Right renal pelvis (tissue), 4 donors: Measurements from ENCODE around the gene TMEM130. TPM values are rescaled to one million over a fixed set of nuclear protein-coding genes. Genes with fewer than 3 reads are reported as not detected.
A peak's percentile ranks its signal among the peaks of the same experiment; 100 is the strongest.

Experiments
- DNase-seq, 4 donors: peaks; one replicate each; pipeline ENCODE4 v3.0.0-alpha.2; 2013; ENCODE audit warnings: low read depth in 4 of 4, low spot score in 3 of 4, missing footprints in 1 of 4
- polyA plus RNA-seq, 4 donors: library from polyadenylated mRNA; unstranded; fragments of 120-200 nt; gene quantifications; one replicate each; pipeline ENCODE4 v1.2.1, GENCODE V29; 2013; ENCODE audit not compliant: insufficient read length in 4 of 4

TMEM130 gene
- polyA plus RNA-seq, 4 donors: 3.9 to 5.9 (median 5.2) TPM

DNA sequence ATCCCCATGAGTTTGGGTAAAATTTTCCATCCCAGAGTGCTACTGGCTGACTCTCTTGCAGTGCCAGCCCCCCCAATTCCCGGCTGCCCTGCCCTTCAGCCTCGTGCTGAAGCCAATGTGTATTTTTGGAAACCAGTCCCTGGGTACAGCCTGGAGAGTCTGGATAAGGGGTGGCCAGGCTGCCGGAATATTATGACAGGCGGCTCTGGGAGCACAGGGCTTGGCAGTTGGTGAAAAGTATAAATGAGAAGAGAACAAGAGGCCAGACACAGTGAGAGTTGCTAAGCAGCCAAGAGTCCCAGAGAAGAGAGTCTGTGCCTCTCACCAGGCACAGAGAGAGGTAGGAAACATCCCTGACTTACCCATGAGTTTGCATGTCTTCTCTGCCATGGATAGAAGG, 53.6 kb downstream of the TMEM130 start:
- no peak for DNase-seq

DNA sequence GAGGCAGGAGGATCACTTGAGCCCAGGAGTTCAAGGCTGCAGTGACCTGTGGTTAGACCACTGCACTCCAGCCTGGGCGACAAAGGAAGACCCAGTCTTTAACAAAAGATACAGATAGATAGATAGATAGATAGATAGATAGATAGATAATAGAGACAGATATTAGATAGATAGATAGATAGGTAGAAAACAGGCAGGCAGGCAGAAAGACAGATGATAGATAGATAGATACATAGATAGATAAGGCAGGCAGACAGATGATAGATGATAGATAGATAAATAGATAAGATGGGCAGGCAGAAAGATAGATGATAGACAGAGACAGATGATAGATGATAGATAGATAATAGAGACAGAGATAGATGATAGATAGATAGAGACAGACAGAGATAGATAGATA, 54.5 kb downstream of the TMEM130 start:
- DNase-seq: no peak

DNA sequence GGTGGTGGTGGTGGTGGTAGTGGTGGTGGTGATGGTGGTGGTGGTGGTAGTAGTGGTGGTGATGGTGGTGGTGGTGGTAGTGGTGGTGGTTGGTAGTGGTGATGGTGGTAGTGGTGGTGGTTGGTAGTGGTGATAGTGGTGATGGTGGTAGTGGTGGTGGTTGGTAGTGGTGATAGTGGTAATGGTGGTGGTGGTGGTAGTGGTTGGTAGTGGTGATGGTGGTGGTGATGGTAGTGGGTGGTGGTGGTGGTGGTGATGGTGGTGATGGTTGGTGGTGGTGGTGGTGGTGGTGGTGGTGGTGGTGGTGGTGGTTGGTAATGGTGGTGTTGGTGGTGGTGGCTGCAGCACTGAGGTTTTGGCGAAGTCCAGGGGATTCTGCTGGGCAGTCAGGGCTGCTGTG, 58.5 kb downstream of the TMEM130 start:
- no peak for DNase-seq

DNA sequence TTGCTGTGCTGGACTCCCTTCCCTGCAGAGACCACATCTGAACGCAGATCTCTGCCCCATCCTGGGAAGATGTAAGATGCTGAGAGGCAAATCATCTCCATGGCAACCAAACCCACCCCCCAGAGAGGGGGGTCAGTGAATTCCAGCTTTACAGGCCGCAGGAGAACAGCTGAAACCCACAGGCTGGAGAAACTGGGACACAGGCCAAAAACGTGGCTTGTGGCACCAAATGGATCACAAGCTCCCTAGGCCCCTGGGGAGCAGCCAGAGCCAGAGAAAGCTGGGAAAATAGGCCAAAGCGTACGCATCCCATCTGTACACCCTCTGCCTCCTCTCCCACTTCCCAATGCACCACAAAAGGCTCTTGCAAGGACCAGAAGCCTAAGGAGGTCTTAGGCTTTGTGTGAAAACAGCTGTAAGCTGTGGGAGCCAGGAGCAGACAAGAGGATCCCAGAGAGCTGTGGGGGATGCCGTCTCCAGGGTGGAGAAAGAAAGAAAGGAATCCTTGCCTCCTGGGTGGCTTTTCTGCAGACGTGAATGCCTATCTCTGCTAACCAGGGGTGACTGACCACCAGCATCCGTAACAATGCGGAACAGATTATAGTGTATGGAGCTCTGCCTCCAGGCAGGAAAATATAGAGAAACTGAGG, 59.5 kb downstream of the TMEM130 start:
- DNase-seq: no peak

DNA sequence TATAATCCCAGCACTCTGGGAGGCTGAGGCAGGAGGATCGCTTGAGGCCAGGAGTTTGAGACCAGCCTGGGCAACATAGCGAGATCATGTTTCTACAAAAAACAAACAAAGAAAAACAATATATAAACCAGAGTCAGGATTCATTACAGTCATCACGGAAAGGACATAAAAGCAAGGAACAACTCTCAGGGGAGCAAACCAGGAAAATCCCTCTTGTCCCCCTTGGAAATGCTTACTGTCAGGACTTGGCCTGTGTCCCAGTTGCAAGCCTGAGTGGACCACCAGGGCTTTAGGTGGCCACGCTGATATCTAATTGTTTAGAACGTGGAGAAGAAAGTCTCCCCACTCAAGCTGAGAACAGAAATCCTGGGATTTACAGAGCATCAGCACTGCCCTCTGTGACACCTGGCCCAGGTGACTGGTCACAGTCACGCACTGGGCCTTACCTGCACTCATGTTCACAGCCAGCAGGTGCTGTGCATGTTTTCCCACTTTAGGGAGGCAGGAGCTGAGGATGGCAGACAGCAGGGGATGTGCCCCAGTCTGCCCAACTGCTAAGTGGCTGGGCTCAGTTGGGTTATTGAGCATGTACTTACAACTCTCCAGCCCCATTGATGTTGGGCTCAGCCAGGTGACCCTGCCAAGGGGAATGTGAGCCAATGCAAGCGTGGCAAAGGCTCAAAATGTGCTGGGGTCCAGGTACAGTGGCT, 60.9 kb downstream of the TMEM130 start:
- DNase-seq: no peak

DNA sequence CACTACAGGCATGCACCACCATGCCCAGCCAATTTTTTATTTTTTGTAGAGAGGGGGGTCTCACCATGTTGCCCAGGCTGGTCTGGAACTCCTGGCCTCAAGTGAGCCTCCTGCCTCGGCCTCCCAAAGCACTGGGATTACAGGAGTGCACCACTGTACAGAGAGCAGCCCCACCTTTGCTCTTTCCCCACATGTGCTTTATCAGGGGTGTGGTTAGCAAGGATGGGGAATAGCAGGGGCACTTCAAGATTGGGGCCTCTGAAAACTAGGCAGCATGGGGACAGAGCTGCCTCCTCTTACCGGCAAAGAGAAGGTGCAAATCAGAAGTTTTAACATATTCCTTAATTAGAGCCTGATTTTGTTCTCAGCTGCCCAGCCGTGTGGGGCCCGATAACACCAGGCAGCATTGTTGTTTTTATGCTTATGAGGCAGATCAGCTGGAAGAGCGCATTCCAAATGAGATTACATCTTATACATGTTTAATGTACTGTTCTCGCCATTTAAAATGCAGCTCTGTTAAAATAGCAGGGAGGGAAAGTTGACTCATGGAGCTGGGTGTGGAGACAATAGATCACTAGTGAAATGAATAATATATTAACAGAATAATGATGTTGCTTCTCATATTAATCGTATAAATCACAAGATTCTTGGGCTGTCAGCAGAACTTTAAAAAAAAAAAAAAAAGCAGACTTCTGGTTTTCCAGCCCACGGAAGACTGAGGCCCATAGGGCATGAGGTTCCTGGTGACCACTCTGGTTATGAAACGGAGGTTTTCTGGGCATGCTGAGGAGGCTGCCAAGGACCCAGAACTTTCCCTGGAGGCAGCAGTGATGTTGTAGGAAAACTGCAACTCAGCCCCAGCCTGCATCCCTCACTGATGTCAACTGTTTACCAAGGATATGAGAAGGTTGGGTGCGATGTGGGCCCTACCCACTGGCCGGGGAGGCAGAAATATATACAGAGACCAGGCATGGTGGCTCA, 62.5 kb downstream of the TMEM130 start:
- no peak for DNase-seq

DNA sequence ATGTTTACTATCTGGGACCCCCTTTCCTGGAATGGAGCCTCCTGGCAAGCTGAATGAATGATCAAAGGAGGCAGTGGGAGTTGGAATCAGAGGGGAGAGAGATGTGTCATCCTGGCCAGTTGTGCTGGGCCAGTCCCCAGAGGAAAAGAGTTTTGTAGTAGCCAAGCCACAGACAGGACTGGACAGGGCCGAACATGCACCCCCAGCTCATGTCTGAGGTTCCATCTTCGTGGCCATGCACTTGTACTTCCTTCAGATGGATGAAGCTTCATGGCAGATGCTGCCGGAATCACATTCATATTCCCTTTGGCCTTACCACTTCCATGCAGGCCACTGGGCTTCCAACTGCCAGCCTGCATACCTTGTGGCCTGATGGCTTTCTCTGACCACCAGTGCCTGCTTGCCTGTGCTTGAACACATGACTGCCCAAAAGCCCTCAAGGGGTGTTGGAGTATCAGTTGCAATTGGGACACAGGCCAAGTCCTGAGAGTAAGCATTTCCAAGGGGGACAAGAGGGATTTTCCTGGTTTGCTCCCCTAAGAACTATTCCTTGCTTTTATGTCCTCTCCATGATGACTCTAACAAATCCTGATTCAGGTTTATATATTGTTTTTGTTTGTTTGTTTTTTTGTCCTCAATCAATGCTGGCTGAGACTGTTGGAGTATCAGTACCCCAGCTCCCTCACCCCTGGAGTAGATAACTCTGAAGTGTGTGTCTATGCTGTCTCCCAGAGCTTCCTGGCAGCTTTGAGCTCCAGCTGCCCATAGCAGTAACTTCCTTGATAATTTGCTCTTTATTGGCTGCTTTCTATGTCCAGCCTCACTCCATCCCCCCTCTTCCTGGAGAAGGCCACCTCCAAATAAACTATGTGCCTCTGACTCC, 63.6 kb downstream of the TMEM130 start:
- no peak for DNase-seq

DNA sequence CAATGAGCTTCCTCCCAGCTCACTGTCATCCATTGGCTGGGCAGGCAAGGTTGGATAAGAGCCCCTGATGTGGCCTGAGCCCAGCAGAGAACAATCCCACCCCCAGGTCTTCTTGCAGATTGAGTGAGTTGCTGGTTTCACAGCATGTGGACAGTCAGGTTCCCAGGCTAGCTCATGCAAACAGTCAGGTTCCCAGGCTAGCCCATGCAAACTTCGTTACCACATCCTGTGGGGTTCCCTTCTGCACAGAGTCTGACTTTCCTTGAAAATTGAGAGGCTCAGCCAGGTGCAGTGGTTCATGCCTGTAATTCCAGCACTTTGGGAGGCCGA, 67.1 kb downstream of the TMEM130 start:
- no peak for DNase-seq

DNA sequence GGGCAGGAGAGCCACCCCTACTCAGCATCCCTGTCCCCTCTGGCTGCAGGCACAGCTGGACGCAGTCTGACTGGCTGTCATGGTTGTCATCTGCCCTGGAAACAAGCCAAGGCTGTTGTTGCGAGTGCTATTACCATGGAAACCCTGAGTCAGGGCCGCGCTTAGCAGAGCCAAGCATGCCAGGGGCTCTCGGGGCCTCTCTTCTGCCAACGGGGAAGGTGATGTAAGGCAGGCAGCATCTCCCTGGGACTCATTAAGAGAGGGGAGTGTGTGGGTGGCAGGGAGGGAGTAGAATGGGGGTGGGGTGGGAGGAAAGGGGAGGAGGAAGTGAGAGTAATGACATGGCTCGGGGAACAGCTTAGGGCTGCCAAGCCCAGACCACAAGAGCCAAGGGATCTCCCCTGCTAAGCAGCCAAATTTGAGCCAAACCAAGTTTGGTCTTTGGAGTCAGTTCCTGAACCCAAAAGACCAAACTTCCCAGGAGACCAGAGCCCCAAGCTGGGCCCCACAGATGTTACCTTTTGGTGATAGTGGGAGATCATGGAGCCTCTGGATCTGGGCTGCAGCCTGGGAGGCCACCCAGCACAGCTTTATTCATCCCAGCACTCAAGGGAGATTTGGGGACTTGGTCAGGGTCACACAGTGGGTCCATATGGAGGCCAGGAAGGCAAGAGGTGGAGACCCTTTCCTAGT, 67.6 kb downstream of the TMEM130 start:
- peak; percentile 63 to 77 (median 66) for DNase-seq

DNA sequence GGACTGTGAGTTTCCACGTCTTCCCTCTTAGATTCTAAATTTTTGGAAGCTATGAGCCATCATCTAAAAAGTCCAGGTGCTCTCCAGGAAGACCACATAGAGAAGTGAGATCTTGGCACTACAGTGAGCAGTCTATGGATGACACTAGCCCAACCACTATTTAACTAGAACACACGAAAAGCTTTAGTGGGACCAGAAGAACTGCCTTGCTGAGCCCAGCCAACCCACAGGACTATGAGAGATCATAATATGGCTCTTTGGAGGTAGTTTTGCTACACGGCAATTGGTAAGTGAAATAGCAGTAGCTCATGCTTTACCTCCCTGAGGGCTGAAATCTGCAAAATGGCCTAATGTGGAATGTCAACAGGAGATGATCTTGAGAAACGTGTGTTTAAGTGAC, 68.8 kb downstream of the TMEM130 start:
- DNase-seq: no peak

DNA sequence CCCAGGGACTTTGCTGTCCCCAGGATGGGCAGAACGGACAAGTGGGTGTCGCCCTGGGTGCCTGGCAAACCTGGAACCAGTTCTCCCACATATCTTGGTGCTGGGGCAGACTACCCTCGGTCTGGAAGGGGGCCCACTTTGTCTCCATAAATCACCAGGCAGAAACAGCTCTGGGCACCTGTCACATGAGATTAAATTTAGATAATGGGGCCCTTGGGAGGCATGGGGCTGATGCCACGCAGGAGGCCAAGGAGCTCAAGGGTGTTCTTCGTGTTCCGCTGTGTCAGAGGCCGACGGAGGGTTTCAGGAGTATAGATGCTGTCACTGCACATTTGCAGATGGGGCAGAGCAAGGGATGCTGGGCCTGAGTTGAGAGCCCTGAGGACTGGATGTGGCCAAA, 72.7 kb downstream of the TMEM130 start:
- DNase-seq: no peak

Other genes with a start within 250 kb of the TMEM130 start
- 10 to 100 TPM; 35.0 to 44.6 (median 40.2) TPM for gene TRRAP, start 8.5 kb upstream of the TMEM130 start, polyA plus RNA-seq